Activated B cell treated with CpG ODN at 0.5 μM for 24 hours (primary cell): ENCODE measurements around the gene LZIC. TPM values are rescaled to one million over a fixed set of nuclear protein-coding genes. Genes with fewer than 3 reads are reported as not detected.
A peak's percentile ranks its signal among the peaks of the same experiment; 100 is the strongest.

ENCODE experiments used
- ATAC-seq: fragments of 200-7000 bp; cut with Tn5 transposase; one replicate; pipeline ENCODE4 v1.10.0; 2021; ENCODE audit warnings: low read depth, mild to moderate bottlenecking, moderate library complexity
- CTCF ChIA-PET: fragments of 350-600 bp; sonication (Branson Sonifier 250); formaldehyde crosslinking; loops from one replicate; lab custom pipeline; 2021; ENCODE audit warnings: antibody characterized with exemption; lab: Charles Lee
- POLR2A ChIA-PET: fragments of 350-600 bp; sonication (Branson Sonifier 250); formaldehyde crosslinking; loops from one replicate; lab custom pipeline; 2021; ENCODE audit warnings: antibody characterized with exemption; lab: Charles Lee
- DNase-seq: peaks from one replicate; pipeline ENCODE4 v3.0.0; 2022
- H3K27ac Mint-ChIP-seq: one replicate; pipeline ENCODE4 v1.8.0; 2020; ENCODE audit warnings: mixed read lengths
- H3K27me3 Mint-ChIP-seq: one replicate; pipeline ENCODE4 v1.8.0; 2021; ENCODE audit warnings: mixed read lengths
- H3K36me3 Mint-ChIP-seq: one replicate; pipeline ENCODE4 v1.8.0; 2021; ENCODE audit warnings: low read depth, mixed read lengths
- H3K4me1 Mint-ChIP-seq: one replicate; pipeline ENCODE4 v1.8.0; 2021; ENCODE audit warnings: mixed read lengths
- H3K4me3 Mint-ChIP-seq: one replicate; pipeline ENCODE4 v1.8.0; 2020; ENCODE audit warnings: mild to moderate bottlenecking, mixed read lengths
- H3K9me3 Mint-ChIP-seq: one replicate; pipeline ENCODE4 v1.8.0; 2020; ENCODE audit warnings: mixed read lengths
- intact Hi-C: fragments of 100-400 bp; cut with micrococcal nuclease; formaldehyde crosslinking; loops from one replicate; pipeline ENCODE4 v1.15.1; 2024
- total RNA-seq: library from RNA; stranded (reverse); gene quantifications from 2 replicates; pipeline ENCODE4 v1.2.3, GENCODE V29; 2022
- TF ChIP-seq, protein P1 (sequence below): fragments of 200-600 bp; IDR thresholded peaks from one replicate; pipeline ENCODE4 v1.8.0; 2022; ENCODE audit warnings: antibody characterized with exemption, mild to moderate bottlenecking

LZIC gene
- total RNA-seq = 19.3 and 20.9 TPM in 2 replicates

DNA sequence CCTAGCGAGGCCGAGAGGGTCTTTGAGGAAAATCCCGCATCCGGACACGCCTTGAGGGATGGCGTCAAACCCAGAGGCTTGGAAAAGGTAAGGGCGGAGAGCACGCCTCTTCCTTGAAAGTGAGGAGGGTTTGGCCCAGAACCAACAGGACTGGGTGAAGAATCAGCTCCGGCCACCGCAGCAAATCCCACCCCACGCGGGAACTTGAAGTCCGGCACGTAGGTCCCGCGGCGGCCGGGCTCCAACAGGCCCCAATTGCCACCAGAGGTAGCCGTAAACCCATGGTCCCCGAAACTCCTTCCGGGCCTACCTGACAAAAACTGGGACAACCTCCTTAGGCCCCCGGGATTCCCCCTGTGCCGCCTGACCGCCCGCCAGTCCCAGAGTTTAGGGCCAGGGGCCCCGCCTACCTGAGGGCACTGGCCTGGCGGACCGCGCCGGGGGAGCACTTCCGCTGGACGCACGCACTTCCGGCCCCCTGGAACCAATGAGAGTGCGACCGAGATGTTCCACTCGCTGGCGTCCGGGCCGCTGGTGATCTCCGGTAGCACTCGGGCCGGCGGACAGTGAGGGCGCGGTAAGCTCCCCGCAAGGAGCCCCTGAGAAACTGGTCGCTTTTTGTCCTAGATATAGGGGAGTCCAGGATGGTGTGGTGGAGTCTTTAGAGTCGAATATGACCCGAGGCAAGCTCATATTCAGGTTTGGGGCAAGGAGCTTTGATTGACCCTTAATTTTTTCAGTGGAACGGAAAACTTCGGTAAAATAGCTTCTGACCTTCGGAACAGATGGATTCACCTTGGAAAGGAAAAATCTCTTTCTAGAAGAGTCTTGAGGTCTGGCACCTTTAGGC is at the start of gene LZIC, which contains the start of gene NMNAT1:
Gene LZIC (minus strand): TSS at position 453 of the 850 bp plus-strand sequence. CDS start 6,772 bp downstream, outside the sequence.
Gene NMNAT1 (plus strand): TSS at position 537 of the 850 bp plus-strand sequence. CDS start 28,599 bp downstream, outside the sequence.
- Mint-ChIP-seq H3K4me1 (peaks cover 30% of the 10 kb centered on the region), H3K27ac (peak within 1 kb of the TSS; percentile 98), H3K9me3 (no peaks in the 10 kb centered on the region), H3K27me3 (no peaks in the 10 kb centered on the region), H3K36me3 (peaks cover 26% of the 10 kb centered on the region), H3K4me3 (peak within 1 kb of the TSS; percentile 98)
- DNase-seq (peak; percentile 92), ATAC-seq (peak; percentile 94)
- ChIA-PET POLR2A (interaction anchor here (0.5 to 1.8 kb wide), 12 partner anchors 13 to 1965 kb away, joined by 3 to 15 read pairs (median 4); partner anchors contain the start of gene CENPS), CTCF (interaction anchor here (0.6 to 1.5 kb wide), 6 partner anchors 28 to 486 kb away, joined by 3 to 4 read pairs (median 3); no protein-coding TSS in a partner anchor)
- TF ChIP-seq, protein P1, sequence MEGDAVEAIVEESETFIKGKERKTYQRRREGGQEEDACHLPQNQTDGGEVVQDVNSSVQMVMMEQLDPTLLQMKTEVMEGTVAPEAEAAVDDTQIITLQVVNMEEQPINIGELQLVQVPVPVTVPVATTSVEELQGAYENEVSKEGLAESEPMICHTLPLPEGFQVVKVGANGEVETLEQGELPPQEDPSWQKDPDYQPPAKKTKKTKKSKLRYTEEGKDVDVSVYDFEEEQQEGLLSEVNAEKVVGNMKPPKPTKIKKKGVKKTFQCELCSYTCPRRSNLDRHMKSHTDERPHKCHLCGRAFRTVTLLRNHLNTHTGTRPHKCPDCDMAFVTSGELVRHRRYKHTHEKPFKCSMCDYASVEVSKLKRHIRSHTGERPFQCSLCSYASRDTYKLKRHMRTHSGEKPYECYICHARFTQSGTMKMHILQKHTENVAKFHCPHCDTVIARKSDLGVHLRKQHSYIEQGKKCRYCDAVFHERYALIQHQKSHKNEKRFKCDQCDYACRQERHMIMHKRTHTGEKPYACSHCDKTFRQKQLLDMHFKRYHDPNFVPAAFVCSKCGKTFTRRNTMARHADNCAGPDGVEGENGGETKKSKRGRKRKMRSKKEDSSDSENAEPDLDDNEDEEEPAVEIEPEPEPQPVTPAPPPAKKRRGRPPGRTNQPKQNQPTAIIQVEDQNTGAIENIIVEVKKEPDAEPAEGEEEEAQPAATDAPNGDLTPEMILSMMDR = no peak
- intact Hi-C loops = loop anchor here (1.0 to 2.0 kb wide), 9 partner anchors 8 to 488 kb away; partner anchors contain the start of genes CENPS, CTNNBIP1, KIF1B and TMEM201

DNA sequence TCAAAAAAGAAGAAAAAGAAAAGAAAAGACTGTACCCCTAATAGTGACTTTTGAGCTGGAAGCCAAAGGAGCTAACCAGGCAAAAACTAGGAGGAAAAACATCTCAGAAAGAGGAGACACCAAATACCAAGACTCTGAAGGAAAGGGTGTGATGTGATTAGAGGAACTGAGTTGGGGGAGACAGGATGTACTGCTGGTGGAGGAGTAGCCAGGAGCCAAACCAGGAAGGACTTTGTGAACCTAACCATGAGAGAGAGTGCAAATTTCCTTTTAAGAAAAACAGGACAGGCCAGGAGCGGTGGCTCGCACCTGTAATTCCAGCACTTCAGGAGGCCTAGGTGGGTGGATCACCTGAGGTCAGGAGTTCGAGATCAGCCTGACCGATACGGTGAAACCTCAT is 49.7 kb upstream of the LZIC start:
- CTCF ChIA-PET = no interaction called here
- H3K27ac Mint-ChIP-seq = no peak overlapping the region

GRCh38 chr1:9990944-9991343 is 47.8 kb upstream of the LZIC start:
- intact Hi-C loops = no loop called here
- DNase-seq = no peak
- ATAC-seq = no peak
- Mint-ChIP-seq H3K36me3 (no peaks in the 10 kb centered on the region), H3K9me3 (no peaks in the 10 kb centered on the region), H3K27ac (no peak overlapping the region), H3K4me3 (no peak overlapping the region), H3K27me3 (peaks cover 7% of the 10 kb centered on the region), H3K4me1 (peaks cover 2% of the 10 kb centered on the region)
- ChIA-PET CTCF (no interaction called here), POLR2A (interaction anchor here (0.7 kb wide), 1 partner anchor 155 kb away, joined by 3 read pairs; no protein-coding TSS in a partner anchor)
- TF ChIP-seq, protein P1 = no peak

More for the DNA sequence above, 49.7 kb upstream of the LZIC start:
- POLR2A ChIA-PET = no interaction called here
- DNase-seq = no peak
- Mint-ChIP-seq H3K4me3 (no peak overlapping the region), H3K27me3 (peaks cover 13% of the 10 kb centered on the region), H3K36me3 (no peaks in the 10 kb centered on the region), H3K4me1 (peaks cover 8% of the 10 kb centered on the region), H3K9me3 (no peaks in the 10 kb centered on the region)
- intact Hi-C loops = no loop called here
- TF ChIP-seq, protein P1 = no peak
- no peak for ATAC-seq

- Mint-ChIP-seq H3K36me3 (no peaks in the 10 kb centered on the region), H3K9me3 (no peaks in the 10 kb centered on the region), H3K27ac (no peak overlapping the region), H3K4me1 (peaks cover 2% of the 10 kb centered on the region), H3K27me3 (peaks cover 4% of the 10 kb centered on the region), H3K4me3 (no peak overlapping the region)
- DNase-seq (no peak), ATAC-seq (no peak)
- POLR2A ChIA-PET = no interaction called here
- intact Hi-C loops = no loop called here
- CTCF ChIA-PET = no interaction called here
- TF ChIP-seq, protein P1 = no peak
These were observed 46.6 kb upstream of the LZIC start for GRCh38 chr1:9989773-9990172.

DNA sequence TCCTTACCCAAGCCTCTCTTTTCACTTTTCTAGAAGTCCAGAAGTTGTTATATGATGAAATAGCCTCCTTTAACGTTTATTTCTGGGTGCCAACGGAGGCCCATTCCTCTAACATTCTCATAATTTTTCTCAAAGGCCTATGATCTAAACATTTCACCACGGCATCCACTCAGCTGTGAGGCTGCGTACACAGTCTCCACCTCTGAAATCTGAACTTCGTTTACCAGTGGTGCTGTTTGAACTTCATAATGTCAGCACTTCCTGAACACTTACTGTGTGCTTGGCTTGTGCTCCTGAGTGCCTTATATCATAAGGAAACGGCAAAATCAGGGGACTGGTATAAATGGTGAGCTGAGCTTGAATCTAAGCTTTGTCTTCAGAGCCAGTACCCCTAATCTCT is 41.8 kb upstream of the LZIC start:
- Mint-ChIP-seq H3K9me3 (no peaks in the 10 kb centered on the region), H3K4me3 (no peak overlapping the region), H3K36me3 (peaks cover 25% of the 10 kb centered on the region), H3K27ac (no peak overlapping the region), H3K4me1 (no peaks in the 10 kb centered on the region), H3K27me3 (no peaks in the 10 kb centered on the region)
- CTCF ChIA-PET = no interaction called here
- POLR2A ChIA-PET = no interaction called here
- ATAC-seq (no peak), DNase-seq (no peak)
- TF ChIP-seq, protein P1 = no peak
- intact Hi-C loops = no loop called here
